IMR-90 (cell line): ENCODE measurements around the gene KPNA3. TPM values are rescaled to one million over a fixed set of nuclear protein-coding genes. Genes with fewer than 3 reads are reported as not detected.

Experiments used
- ATAC-seq: fragments of 200-7000 bp; cut with Tn5 transposase; 2 replicates; pipeline ENCODE4 v1.9.1; 2020; ENCODE audit warnings: low read depth, mild to moderate bottlenecking, moderate library complexity
- BruUV-seq: library from RNA; stranded (reverse); fragments of 400-500 nt; replicated peaks from 2 replicates; lab custom pipeline; 2021; lab: Mats Ljungman, UMichigan
- CTCF ChIA-PET: fragments of 300-600 bp; formaldehyde crosslinking; extraction: SDS; loops from one replicate; lab custom pipeline; 2021; ENCODE audit warnings: antibody characterized with exemption; lab: Yijun Ruan, JAX
- POLR2A ChIA-PET: fragments of 300-600 bp; sonication (Branson Sonifier 250); formaldehyde crosslinking; loops from one replicate; lab custom pipeline; 2022; ENCODE audit warnings: antibody characterized with exemption; ENCODE audit not compliant: unreplicated experiment; lab: Charles Lee
- DNase-seq: peaks from one replicate; pipeline ENCODE4 v3.0.0; 2013
- H2AFZ ChIP-seq: replicated peaks from 2 replicates; pipeline ENCODE3; 2013; ENCODE audit warnings: low read length, mild to moderate bottlenecking; ENCODE audit not compliant: poor library complexity
- H2AK5ac ChIP-seq: 2 replicates; pipeline ENCODE4 v1.6.1; 2013; ENCODE audit warnings: low read depth, low read length, inconsistent platforms
- H2AK9ac ChIP-seq: replicated peaks from 2 replicates; pipeline ENCODE3; 2013; ENCODE audit warnings: mild to moderate bottlenecking, low read depth, low read length, moderate library complexity; ENCODE audit not compliant: poor library complexity
- H2BK120ac ChIP-seq: 2 replicates; pipeline ENCODE4 v1.6.1; 2013; ENCODE audit warnings: low read depth, low read length, inconsistent platforms
- H2BK15ac ChIP-seq: 3 replicates; pipeline ENCODE4 v1.6.1; 2013; ENCODE audit warnings: low read depth, low read length, inconsistent platforms
- H2BK20ac ChIP-seq: 2 replicates; pipeline ENCODE4 v1.6.1; 2013; ENCODE audit warnings: low read depth, mild to moderate bottlenecking, inconsistent platforms, low read length, moderate library complexity
- H2BK5ac ChIP-seq: 2 replicates; pipeline ENCODE4 v1.6.1; 2013; ENCODE audit warnings: mild to moderate bottlenecking, low read depth, low read length, inconsistent platforms; ENCODE audit not compliant: poor library complexity, severe bottlenecking
- H3K14ac ChIP-seq: replicated peaks from 2 replicates; pipeline ENCODE4 v1.6.1; 2013; ENCODE audit warnings: low read depth, low read length, inconsistent platforms
- H3K18ac ChIP-seq: 2 replicates; pipeline ENCODE4 v1.6.1; 2013; ENCODE audit warnings: low read depth, low read length, control low read depth
- H3K23ac ChIP-seq: 2 replicates; pipeline ENCODE4 v1.6.1; 2013; ENCODE audit warnings: low read depth, low read length, inconsistent platforms
- H3K27ac ChIP-seq: 2 replicates; pipeline ENCODE4 v1.5.1; 2013; ENCODE audit warnings: mild to moderate bottlenecking, control low read depth, low read length; ENCODE audit not compliant: insufficient read depth
- H3K27me3 ChIP-seq: 2 replicates; pipeline ENCODE4 v1.6.1; 2013; ENCODE audit warnings: low read length; ENCODE audit not compliant: control insufficient read depth, insufficient read depth
- H3K36me3 ChIP-seq: 2 replicates; pipeline ENCODE4 v1.6.1; 2013; ENCODE audit warnings: low read length, mixed read lengths; ENCODE audit not compliant: control insufficient read depth, insufficient read depth
- H3K4ac ChIP-seq: 2 replicates; pipeline ENCODE4 v1.6.1; 2013; ENCODE audit warnings: low read depth, low read length, inconsistent platforms
- H3K4me1 ChIP-seq: 2 replicates; pipeline ENCODE4 v1.6.1; 2013; ENCODE audit warnings: low read length, mixed read lengths; ENCODE audit not compliant: control insufficient read depth, insufficient read depth
- H3K4me2 ChIP-seq: 2 replicates; pipeline ENCODE4 v1.6.1; 2013; ENCODE audit warnings: low read depth, mild to moderate bottlenecking, control low read depth, low read length, moderate library complexity
- H3K4me3 ChIP-seq: 2 replicates; pipeline ENCODE4 v1.5.1; 2013; ENCODE audit warnings: low read depth, mild to moderate bottlenecking, control low read depth, low read length, moderate library complexity; ENCODE audit not compliant: insufficient read depth
- H3K56ac ChIP-seq: 2 replicates; pipeline ENCODE4 v1.6.1; 2013; ENCODE audit warnings: low read length, inconsistent platforms; ENCODE audit not compliant: insufficient read depth; ENCODE audit errors: extremely low read depth
- H3K79me1 ChIP-seq, 2 experiments: 2 replicates each; pipeline ENCODE4 v1.6.1; 2013; ENCODE audit warnings: low read length in 2 of 2, inconsistent platforms in 1 of 2, low read depth in 1 of 2
- H3K9ac ChIP-seq: 2 replicates; pipeline ENCODE4 v1.6.1; 2013; ENCODE audit warnings: low read depth, low read length, control low read depth
- H3K9me1 ChIP-seq: 2 replicates; pipeline ENCODE4 v1.6.1; 2013; ENCODE audit warnings: low read length, inconsistent platforms; ENCODE audit not compliant: insufficient read depth
- H3K9me3 ChIP-seq: 2 replicates; pipeline ENCODE4 v1.6.1; 2013; ENCODE audit warnings: low read length; ENCODE audit not compliant: control insufficient read depth, insufficient read depth
- H4K20me1 ChIP-seq: 2 replicates; pipeline ENCODE4 v1.6.1; 2013; ENCODE audit warnings: low read length, inconsistent platforms; ENCODE audit not compliant: insufficient read depth
- H4K5ac ChIP-seq: 2 replicates; pipeline ENCODE4 v1.6.1; 2013; ENCODE audit warnings: mild to moderate bottlenecking, low read depth, low read length, control low read depth
- H4K8ac ChIP-seq, 2 experiments: 2 replicates each; pipeline ENCODE4 v1.6.1; 2013; ENCODE audit warnings: low read depth in 2 of 2, low read length in 2 of 2, control low read depth in 1 of 2, inconsistent platforms in 1 of 2
- H4K91ac ChIP-seq: 2 replicates; pipeline ENCODE4 v1.6.1; 2013; ENCODE audit warnings: low read depth, low read length, inconsistent platforms; ENCODE audit not compliant: insufficient read depth
- BHLHE40 ChIP-seq: fragments of 150-350 bp; IDR thresholded peaks from 2 replicates; pipeline ENCODE4 v1.6.1; 2016; ENCODE audit warnings: mild to moderate bottlenecking, low read depth, low read length
- CEBPB ChIP-seq: IDR thresholded peaks from 2 replicates; pipeline ENCODE4 v1.6.1; 2012; ENCODE audit warnings: low read depth, low read length, improper control_type of control experiment
- CHD1 ChIP-seq: IDR thresholded peaks from 2 replicates; pipeline ENCODE4 v1.6.1; 2012; ENCODE audit warnings: low read depth, low read length, improper control_type of control experiment
- CTCF ChIP-seq: conservative IDR thresholded peaks from 2 replicates; pipeline ENCODE4 v1.5.1; 2012; ENCODE audit warnings: mild to moderate bottlenecking, low read depth, low read length, improper control_type of control experiment
- ELK1 ChIP-seq: fragments of 150-350 bp; IDR thresholded peaks from 2 replicates; pipeline ENCODE4 v1.6.1; 2016; ENCODE audit warnings: low read depth, mild to moderate bottlenecking, low read length, moderate library complexity, borderline replicate concordance
- FOS ChIP-seq: fragments of 150-350 bp; IDR thresholded peaks from 2 replicates; pipeline ENCODE4 v1.6.1; 2016; ENCODE audit warnings: low read depth, low read length
- MAFK ChIP-seq: IDR thresholded peaks from 2 replicates; pipeline ENCODE4 v1.6.1; 2012; ENCODE audit warnings: low read depth, low read length, improper control_type of control experiment
- MAZ ChIP-seq: IDR thresholded peaks from 2 replicates; pipeline ENCODE4 v1.6.1; 2012; ENCODE audit warnings: low read depth, mild to moderate bottlenecking, low read length, improper control_type of control experiment, moderate library complexity, borderline replicate concordance
- MXI1 ChIP-seq: IDR thresholded peaks from 2 replicates; pipeline ENCODE4 v1.6.1; 2012; ENCODE audit warnings: low read depth, mild to moderate bottlenecking, low read length, moderate library complexity, borderline replicate concordance
- NFE2L2 ChIP-seq: fragments of 150-350 bp; IDR thresholded peaks from 2 replicates; pipeline ENCODE4 v1.6.1; 2016; ENCODE audit warnings: low read depth, mild to moderate bottlenecking, low read length
- POLR2A ChIP-seq: IDR thresholded peaks from 2 replicates; pipeline ENCODE4 v1.6.1; 2012; ENCODE audit warnings: mild to moderate bottlenecking, low read depth, low read length
- RAD21 ChIP-seq: IDR thresholded peaks from 2 replicates; pipeline ENCODE4 v1.6.1; 2012; ENCODE audit warnings: low read length, improper control_type of control experiment
- RCOR1 ChIP-seq: IDR thresholded peaks from 2 replicates; pipeline ENCODE4 v1.6.1; 2012; ENCODE audit warnings: mild to moderate bottlenecking, low read length, improper control_type of control experiment; ENCODE audit not compliant: insufficient replicate concordance
- RFX5 ChIP-seq: IDR thresholded peaks from 2 replicates; pipeline ENCODE4 v1.8.0; 2012; ENCODE audit warnings: low read depth, mild to moderate bottlenecking, low read length, moderate library complexity
- SMC3 ChIP-seq: fragments of 150-350 bp; IDR thresholded peaks from 2 replicates; pipeline ENCODE4 v1.6.1; 2016; ENCODE audit warnings: low read depth, mild to moderate bottlenecking, antibody characterized with exemption, low read length, moderate library complexity
- USF2 ChIP-seq: fragments of 150-350 bp; IDR thresholded peaks from 2 replicates; pipeline ENCODE4 v1.6.1; 2017; ENCODE audit warnings: mild to moderate bottlenecking, antibody characterized with exemption, low read length, low read depth
- WGBS, 2 experiments: methylation state at CpG; one replicate each; pipeline versions ENCODE4 v1.1.5 to v1.1.7; 2013; ENCODE audit warnings: missing lambda C conversion rate in 2 of 2; ENCODE audit not compliant: insufficient read length in 1 of 2; ENCODE audit errors: extremely low coverage in 2 of 2; 5-methylcytosine and 5-hydroxymethylcytosine counted together
- dilution Hi-C: fragments of 300-500 bp; cut with HindIII; formaldehyde crosslinking; loops from one replicate; pipeline ENCODE4 v1.14.3; 2018; ENCODE audit warnings: low sequenced_read_pairs; ENCODE audit not compliant: unreplicated experiment
- in situ Hi-C: fragments of 300-500 bp; cut with MboI; formaldehyde crosslinking; loops from 3 replicates; pipeline ENCODE4 v1.14.3; 2019; ENCODE audit warnings: low sequenced_read_pairs, inconsistent platforms, mixed read lengths
- intact Hi-C: fragments of 100-400 bp; cut with micrococcal nuclease; formaldehyde crosslinking; loops from 2 replicates; pipeline ENCODE4 v1.10.0; 2022
- polyA plus RNA-seq, 3 experiments: library from polyadenylated mRNA; depleted of rRNA; stranded (reverse); fragments of >200 nt; gene quantifications; 2 replicates each; pipeline ENCODE4 v1.2.3, GENCODE V29; 2012; ENCODE audit warnings: low replicate concordance in 1 of 3
- total RNA-seq: library from RNA; depleted of rRNA; stranded (reverse); fragments of >200 nt; gene quantifications from 2 replicates; pipeline ENCODE4 v1.2.3, GENCODE V29; 2012

KPNA3 gene
- total and polyA plus RNA-seq, 2 of the 4 experiments (the other 2 are of a cell fraction), result 25.3 to 48.6 TPM

- H3K23ac ChIP-seq, result no peak overlapping the region
- no TSS peak for BruUV-seq
- H3K9me1 ChIP-seq, result no peaks in the 10 kb centered on the region
- no peaks in the 10 kb centered on the region for H3K27me3 ChIP-seq
- no peak overlapping the region for H2AFZ ChIP-seq
- POLR2A ChIA-PET, result no interaction called here
- dilution Hi-C loops, result no loop called here
- H3K18ac ChIP-seq, result no peak overlapping the region
- in situ Hi-C loops, result no loop called here
- H3K27ac ChIP-seq, result no peak overlapping the region
- H3K36me3 ChIP-seq, result no peaks in the 10 kb centered on the region
- no peak overlapping the region for H3K9ac ChIP-seq
- no peaks in the 10 kb centered on the region for H3K79me1 ChIP-seq
- WGBS, 2 experiments, result 43% methylated on average over 1 of the region's 6 CpGs; no CpG with 5 or more reads in 1 of the 2 experiments
- H2BK5ac ChIP-seq, result no peak overlapping the region
- ATAC-seq (no peak), DNase-seq (no peak)
- H3K4ac ChIP-seq, result no peak overlapping the region
- no peak overlapping the region for H3K56ac ChIP-seq
- no peak overlapping the region for H2BK20ac ChIP-seq
- CTCF ChIA-PET, result no interaction called here
- H2AK5ac ChIP-seq, result no peak overlapping the region
- intact Hi-C loops, result no loop called here
- H3K4me2 ChIP-seq, result no peak overlapping the region
- no peak overlapping the region for H2BK15ac ChIP-seq
- no peak overlapping the region for H4K5ac ChIP-seq
- no peaks in the 10 kb centered on the region for H4K20me1 ChIP-seq
- peaks cover 6% of the 10 kb centered on the region for H3K4me1 ChIP-seq
- no peak overlapping the region for H3K14ac ChIP-seq
- no peaks in the 10 kb centered on the region for H3K9me3 ChIP-seq
- 0 out of 2 replicates have a peak overlapping the region, but pooled peaks have one; percentile 2 for H4K91ac ChIP-seq
- no peak overlapping the region for H3K4me3 ChIP-seq
- H2AK9ac ChIP-seq, result no peak overlapping the region
- TF ChIP-seq USF2, result no peak
- no peak for TF ChIP-seq BHLHE40
- TF ChIP-seq MAFK, result no peak
- no peak for TF ChIP-seq ELK1
- TF ChIP-seq CEBPB, result no peak
- TF ChIP-seq RFX5, result no peak
- TF ChIP-seq RCOR1, result no peak
- TF ChIP-seq POLR2A, result no peak
- TF ChIP-seq MXI1, result no peak
- TF ChIP-seq CTCF, result no peak
- no peak for TF ChIP-seq MAZ
- TF ChIP-seq CHD1, result no peak
- TF ChIP-seq SMC3, result no peak
- no peak for TF ChIP-seq RAD21
- no peak for TF ChIP-seq NFE2L2
- TF ChIP-seq FOS, result no peak
- no peak overlapping the region for H4K8ac ChIP-seq
- no peak overlapping the region for H2BK120ac ChIP-seq
These were observed 15.2 kb upstream of the KPNA3 start for GRCh38 chr13:49807681-49808080.
